GM18907 (cell line): ENCODE measurements around the gene TMEM201.

Source experiments
- ATAC-seq: cut with Tn5 transposase; IDR thresholded peaks from one replicate; pipeline ENCODE4 v1.9.1; 2021; ENCODE audit warnings: mild to moderate bottlenecking, moderate library complexity; ENCODE audit not compliant: unreplicated experiment

TMEM201 gene

GRCh38 chr1:9652379-9653209 is 63.9 kb downstream of the TMEM201 start:
- no peak for ATAC-seq

GRCh38 chr1:9653210-9653490 is 64.4 kb downstream of the TMEM201 start:
- ATAC-seq: no peak

- ATAC-seq: no peak
Measured at GRCh38 chr1:9653491-9654050, 64.9 kb downstream of the TMEM201 start.

GRCh38 chr1:9654051-9654833 is 65.5 kb downstream of the TMEM201 start:
- ATAC-seq: no peak

GRCh38 chr1:9654834-9655723 is 66.4 kb downstream of the TMEM201 start:
- peak; percentile 35 for ATAC-seq

- no peak for ATAC-seq
Measured at GRCh38 chr1:9655836-9656235, 67.1 kb downstream of the TMEM201 start.

GRCh38 chr1:9657521-9658032 is 68.9 kb downstream of the TMEM201 start:
- no peak for ATAC-seq

GRCh38 chr1:9658199-9658598 is 69.5 kb downstream of the TMEM201 start:
- ATAC-seq: no peak

GRCh38 chr1:9659328-9659727 is 70.6 kb downstream of the TMEM201 start:
- no peak for ATAC-seq

GRCh38 chr1:9663257-9663656 is 74.5 kb downstream of the TMEM201 start:
- ATAC-seq: no peak
